Lung (tissue), 12 donors: ENCODE results near the gene ATP1B1. TPM values are rescaled to one million over a fixed set of nuclear protein-coding genes. Genes with fewer than 3 reads are reported as not detected.

Source experiments
- ATAC-seq: fragments of 200-7000 bp; cut with Tn5 transposase; one replicate; pipeline ENCODE4 v1.9.1; 2020; ENCODE audit warnings: moderate number of reproducible peaks; ENCODE audit not compliant: insufficient read depth, low FRiP score
- DNase-seq, 3 donors: peaks; one replicate each; pipeline ENCODE4 v3.0.0-alpha.2; 2013 to 2017
- H3K27ac ChIP-seq, 2 donors: one replicate each; pipeline ENCODE4 v1.5.1; 2013; ENCODE audit warnings: mild to moderate bottlenecking in 2 of 2, moderate library complexity in 2 of 2, control low read depth in 1 of 2, inconsistent platforms in 1 of 2, low read depth in 1 of 2, low read length in 1 of 2
- H3K27me3 ChIP-seq, 3 donors: one replicate each; pipeline ENCODE4 v1.5.1; 2013; ENCODE audit warnings: low read length in 2 of 3; ENCODE audit not compliant: control insufficient read depth in 3 of 3, insufficient read depth in 3 of 3
- H3K36me3 ChIP-seq, 4 donors: one replicate each; pipeline ENCODE4 v1.5.1; 2013; ENCODE audit warnings: low read length in 4 of 4, mild to moderate bottlenecking in 1 of 4, moderate library complexity in 1 of 4; ENCODE audit not compliant: control insufficient read depth in 4 of 4, insufficient read depth in 4 of 4
- H3K4me1 ChIP-seq, 5 donors: one replicate each; pipeline ENCODE4 v1.5.1; 2013; ENCODE audit warnings: low read length in 5 of 5, mild to moderate bottlenecking in 2 of 5, moderate library complexity in 1 of 5; ENCODE audit not compliant: control insufficient read depth in 5 of 5, insufficient read depth in 5 of 5
- H3K4me3 ChIP-seq: one replicate; pipeline ENCODE4 v1.5.1; 2013; ENCODE audit warnings: mild to moderate bottlenecking, control low read depth, moderate library complexity
- H3K9ac ChIP-seq, 2 donors: one replicate each; pipeline ENCODE4 v1.5.1; 2013; ENCODE audit warnings: low read length in 2 of 2, control low read depth in 1 of 2; ENCODE audit not compliant: insufficient read depth in 1 of 2
- H3K9me3 ChIP-seq, 4 donors: one replicate each; pipeline ENCODE4 v1.5.1; 2013; ENCODE audit warnings: low read length in 3 of 4, mild to moderate bottlenecking in 1 of 4, moderate library complexity in 1 of 4; ENCODE audit not compliant: control insufficient read depth in 4 of 4, insufficient read depth in 3 of 4
- WGBS, 2 donors: extraction: QIAGEN DNeasy Blood & Tissue Kit; methylation state at CpG; one replicate each; pipeline ENCODE4 v1.1.7; 2013; 5-methylcytosine and 5-hydroxymethylcytosine counted together
- polyA plus RNA-seq, 2 donors: library from polyadenylated mRNA; stranded (reverse); fragments of 200-250 nt; gene quantifications; one replicate each; pipeline ENCODE4 v1.2.1, GENCODE V29; 2013
- total RNA-seq, 2 donors: library from RNA; depleted of rRNA in 1 of 2; stranded (reverse); fragments of >200 nt in 1 of 2; gene quantifications; one replicate each; pipeline ENCODE4 v1.2.1, GENCODE V29; 2014 to 2021
- TF ChIP-seq, protein P1 (sequence below): IDR thresholded peaks from 2 replicates; pipeline ENCODE4 v1.5.1; 2012; ENCODE audit warnings: mild to moderate bottlenecking; ENCODE audit errors: control extremely low read depth, extremely low read depth
- donor health status: control.
- donor health status: control.
- donor health status: Bipolar disorder and iron deficiency.
- donor health status: healthy.
- donor health status: DM: yes; HTN: yes; CAD: no.

Gene ATP1B1
- total and polyA plus RNA-seq, 4 donors: 105 to 226 (median 167) TPM

GRCh38 chr1:169111472-169111871, 5.0 kb downstream of the ATP1B1 start:
- TF ChIP-seq, protein P1, sequence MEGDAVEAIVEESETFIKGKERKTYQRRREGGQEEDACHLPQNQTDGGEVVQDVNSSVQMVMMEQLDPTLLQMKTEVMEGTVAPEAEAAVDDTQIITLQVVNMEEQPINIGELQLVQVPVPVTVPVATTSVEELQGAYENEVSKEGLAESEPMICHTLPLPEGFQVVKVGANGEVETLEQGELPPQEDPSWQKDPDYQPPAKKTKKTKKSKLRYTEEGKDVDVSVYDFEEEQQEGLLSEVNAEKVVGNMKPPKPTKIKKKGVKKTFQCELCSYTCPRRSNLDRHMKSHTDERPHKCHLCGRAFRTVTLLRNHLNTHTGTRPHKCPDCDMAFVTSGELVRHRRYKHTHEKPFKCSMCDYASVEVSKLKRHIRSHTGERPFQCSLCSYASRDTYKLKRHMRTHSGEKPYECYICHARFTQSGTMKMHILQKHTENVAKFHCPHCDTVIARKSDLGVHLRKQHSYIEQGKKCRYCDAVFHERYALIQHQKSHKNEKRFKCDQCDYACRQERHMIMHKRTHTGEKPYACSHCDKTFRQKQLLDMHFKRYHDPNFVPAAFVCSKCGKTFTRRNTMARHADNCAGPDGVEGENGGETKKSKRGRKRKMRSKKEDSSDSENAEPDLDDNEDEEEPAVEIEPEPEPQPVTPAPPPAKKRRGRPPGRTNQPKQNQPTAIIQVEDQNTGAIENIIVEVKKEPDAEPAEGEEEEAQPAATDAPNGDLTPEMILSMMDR: no peak
- H3K4me3 ChIP-seq: no peak overlapping the region
- no peaks in the 10 kb centered on the region for H3K27me3 ChIP-seq
- H3K9me3 ChIP-seq: no peaks in the 10 kb centered on the region
- no peak for DNase-seq
- no peak overlapping the region for H3K9ac ChIP-seq
- peak overlapping the region; percentile 68 to 88 for H3K27ac ChIP-seq
- peaks cover 0 to 40% (median 15%) of the 10 kb centered on the region in 4 donors for H3K36me3 ChIP-seq
- WGBS, 2 donors: 72 to 85% methylated on average over 6 of the region's 6 CpGs
- H3K4me1 ChIP-seq: peaks cover 10 to 55% (median 17%) of the 10 kb centered on the region in 5 donors
- ATAC-seq: no peak

- Histone ChIP-seq H3K36me3 (peaks cover 0 to 43% (median 15%) of the 10 kb centered on the region in 4 donors), H3K4me1 (peaks cover 10 to 55% (median 17%) of the 10 kb centered on the region in 5 donors), H3K9ac (no peak overlapping the region), H3K27me3 (no peaks in the 10 kb centered on the region), H3K4me3 (no peak overlapping the region), H3K9me3 (no peaks in the 10 kb centered on the region), H3K27ac (peak overlapping the region; percentile 64 to 88)
- DNase-seq: peak in 2 of 3 donors; percentile 73 to 76
- TF ChIP-seq, protein P1: no peak
- no peak for ATAC-seq
- 31 to 46% methylated on average over 6 of the region's 6 CpGs for WGBS, 2 donors
Measured at GRCh38 chr1:169112241-169112640, 5.8 kb downstream of the ATP1B1 start.

GRCh38 chr1:169113613-169114119, 7.2 kb downstream of the ATP1B1 start:
- DNase-seq (no peak), ATAC-seq (no peak)
- H3K36me3 ChIP-seq: peaks cover 0 to 45% (median 16%) of the 10 kb centered on the region in 4 donors
- TF ChIP-seq, protein P1: no peak
- H3K9me3 ChIP-seq: no peaks in the 10 kb centered on the region
- no peak overlapping the region for H3K9ac ChIP-seq
- H3K27me3 ChIP-seq: no peaks in the 10 kb centered on the region
- peak overlapping the region in 1 of 2 donors; percentile 88 for H3K27ac ChIP-seq
- no peak overlapping the region for H3K4me3 ChIP-seq
- 70 to 84% methylated on average over 4 of the region's 4 CpGs for WGBS, 2 donors
- H3K4me1 ChIP-seq: peaks cover 10 to 45% (median 17%) of the 10 kb centered on the region in 5 donors
